COR-L47 (cell line): ENCODE measurements around the gene MTF2.

Experiments
- DNase-seq: peaks from one replicate; lab custom pipeline; 2025; lab: John Stamatoyannopoulos, UW

Gene MTF2

GRCh38 chr1:93186667-93187066 is 107.6 kb downstream of the MTF2 start:
- no peak for DNase-seq
